Astrocyte (in vitro differentiated cells and primary cell): ENCODE measurements around the gene TTC22.

Source experiments
- EZH2 ChIP-seq: IDR thresholded peaks from 2 replicates; pipeline ENCODE4 v1.6.1; 2012; ENCODE audit warnings: mild to moderate bottlenecking, low read length, inconsistent platforms; ENCODE audit not compliant: insufficient read depth
- TF ChIP-seq, protein P1 (sequence below): IDR thresholded peaks from 2 replicates; pipeline ENCODE4 v1.5.1; 2011; ENCODE audit warnings: low read depth, mild to moderate bottlenecking, inconsistent platforms, low read length, moderate library complexity; ENCODE audit not compliant: insufficient read depth

DNA sequence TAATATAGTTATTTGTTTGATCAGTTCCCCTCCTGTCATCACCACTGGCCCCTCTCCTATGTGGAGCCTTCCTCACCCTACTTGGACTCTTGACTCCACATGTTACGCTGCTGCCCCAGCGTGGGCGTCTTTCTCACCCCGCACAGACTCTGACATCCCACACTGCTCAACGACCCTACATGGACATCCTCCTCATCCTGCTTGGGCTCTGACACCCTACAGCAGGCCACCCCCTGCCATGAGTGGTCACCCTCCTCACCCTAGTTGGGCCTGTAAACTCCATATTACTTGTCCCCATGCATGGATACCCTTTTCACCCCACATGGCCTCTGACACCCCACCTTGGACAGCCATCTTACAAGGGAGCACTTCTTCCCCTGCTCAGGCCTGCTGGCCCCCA, 64.4 kb downstream of the TTC22 start:
- TF ChIP-seq, protein P1, sequence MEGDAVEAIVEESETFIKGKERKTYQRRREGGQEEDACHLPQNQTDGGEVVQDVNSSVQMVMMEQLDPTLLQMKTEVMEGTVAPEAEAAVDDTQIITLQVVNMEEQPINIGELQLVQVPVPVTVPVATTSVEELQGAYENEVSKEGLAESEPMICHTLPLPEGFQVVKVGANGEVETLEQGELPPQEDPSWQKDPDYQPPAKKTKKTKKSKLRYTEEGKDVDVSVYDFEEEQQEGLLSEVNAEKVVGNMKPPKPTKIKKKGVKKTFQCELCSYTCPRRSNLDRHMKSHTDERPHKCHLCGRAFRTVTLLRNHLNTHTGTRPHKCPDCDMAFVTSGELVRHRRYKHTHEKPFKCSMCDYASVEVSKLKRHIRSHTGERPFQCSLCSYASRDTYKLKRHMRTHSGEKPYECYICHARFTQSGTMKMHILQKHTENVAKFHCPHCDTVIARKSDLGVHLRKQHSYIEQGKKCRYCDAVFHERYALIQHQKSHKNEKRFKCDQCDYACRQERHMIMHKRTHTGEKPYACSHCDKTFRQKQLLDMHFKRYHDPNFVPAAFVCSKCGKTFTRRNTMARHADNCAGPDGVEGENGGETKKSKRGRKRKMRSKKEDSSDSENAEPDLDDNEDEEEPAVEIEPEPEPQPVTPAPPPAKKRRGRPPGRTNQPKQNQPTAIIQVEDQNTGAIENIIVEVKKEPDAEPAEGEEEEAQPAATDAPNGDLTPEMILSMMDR = no peak
- TF ChIP-seq EZH2 = no peak
